HG02588 (cell line): Measurements from ENCODE around the gene SCUBE1.

ENCODE experiments used
- ATAC-seq: cut with Tn5 transposase; IDR thresholded peaks from one replicate; pipeline ENCODE4 v1.9.1; 2021; ENCODE audit warnings: mild to moderate bottlenecking, moderate library complexity; ENCODE audit not compliant: unreplicated experiment

SCUBE1 gene

GRCh38 chr22:43241138-43241597 lies 102.0 kb downstream of the SCUBE1 start:
- no peak for ATAC-seq

DNA sequence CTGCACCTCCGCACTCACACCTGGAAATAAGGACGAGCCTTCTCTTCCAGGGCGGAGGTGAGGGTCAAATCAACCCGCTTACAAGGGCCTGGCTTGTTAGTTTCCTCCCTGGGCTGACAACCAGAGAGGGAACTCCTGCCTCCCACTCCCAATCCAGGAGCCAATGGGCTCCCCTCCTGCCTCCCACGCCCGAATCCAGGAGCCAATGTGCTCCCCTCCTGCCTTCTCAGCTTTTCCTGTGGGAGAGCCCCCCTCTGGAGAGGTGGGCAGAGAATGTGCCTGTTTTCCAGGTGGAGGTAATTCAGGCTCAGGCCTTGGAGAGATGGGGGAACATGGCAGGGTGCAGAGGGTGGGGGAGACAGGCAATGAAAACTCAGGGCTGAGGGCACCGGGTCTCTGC lies 102.6 kb downstream of the SCUBE1 start:
- no peak for ATAC-seq

DNA sequence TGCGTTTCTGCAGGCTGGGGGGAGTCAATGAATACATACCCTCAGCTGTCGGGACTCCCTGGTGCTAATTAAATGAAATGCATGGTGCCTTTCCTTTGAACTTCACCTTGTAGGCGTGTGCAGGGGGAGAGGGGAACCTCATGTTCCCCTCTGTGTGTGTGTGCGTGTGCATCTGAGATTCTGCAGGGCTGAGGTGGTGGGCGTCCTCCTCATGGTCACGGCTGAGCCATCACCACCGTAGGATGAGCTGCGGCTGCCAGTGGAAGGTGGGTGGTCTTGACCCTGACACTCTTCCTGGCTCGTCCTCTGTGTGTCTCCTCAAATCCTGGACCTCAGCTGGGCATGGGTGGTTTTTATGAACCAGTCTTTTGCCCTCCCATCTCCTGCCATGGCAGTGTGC lies 103.2 kb downstream of the SCUBE1 start:
- no peak for ATAC-seq

DNA sequence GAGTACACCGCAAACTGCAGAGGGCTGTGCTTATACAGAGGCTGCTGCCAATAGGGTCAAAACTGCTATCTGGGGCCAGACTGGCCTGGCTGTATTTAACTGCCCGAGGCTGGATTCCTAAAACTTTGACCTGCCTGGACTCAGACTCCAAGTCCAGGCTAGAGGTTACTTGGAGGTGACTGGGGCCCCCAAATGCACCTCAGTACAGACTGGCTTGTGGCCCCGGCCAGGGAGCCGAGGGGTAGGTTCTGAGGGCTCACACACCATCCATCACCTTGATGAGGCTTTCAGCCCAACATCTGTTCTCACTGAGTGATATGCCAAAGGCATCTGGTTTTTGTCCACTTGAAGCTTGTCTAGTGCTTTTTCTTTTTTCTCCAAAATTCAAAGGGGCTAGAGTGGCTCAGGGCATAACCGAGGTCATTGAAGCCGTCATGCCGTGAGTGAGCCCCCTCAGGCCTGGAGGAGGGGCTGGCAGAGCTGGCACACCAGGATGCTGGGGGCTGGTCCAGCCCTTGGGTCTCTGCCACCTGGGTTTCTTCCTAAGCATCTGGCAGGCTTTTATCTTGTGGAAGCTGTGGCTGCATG lies 103.9 kb downstream of the SCUBE1 start:
- no peak for ATAC-seq

GRCh38 chr22:43238526-43239006 lies 104.6 kb downstream of the SCUBE1 start:
- ATAC-seq = no peak

GRCh38 chr22:43237280-43237679 lies 105.9 kb downstream of the SCUBE1 start:
- no peak for ATAC-seq

DNA sequence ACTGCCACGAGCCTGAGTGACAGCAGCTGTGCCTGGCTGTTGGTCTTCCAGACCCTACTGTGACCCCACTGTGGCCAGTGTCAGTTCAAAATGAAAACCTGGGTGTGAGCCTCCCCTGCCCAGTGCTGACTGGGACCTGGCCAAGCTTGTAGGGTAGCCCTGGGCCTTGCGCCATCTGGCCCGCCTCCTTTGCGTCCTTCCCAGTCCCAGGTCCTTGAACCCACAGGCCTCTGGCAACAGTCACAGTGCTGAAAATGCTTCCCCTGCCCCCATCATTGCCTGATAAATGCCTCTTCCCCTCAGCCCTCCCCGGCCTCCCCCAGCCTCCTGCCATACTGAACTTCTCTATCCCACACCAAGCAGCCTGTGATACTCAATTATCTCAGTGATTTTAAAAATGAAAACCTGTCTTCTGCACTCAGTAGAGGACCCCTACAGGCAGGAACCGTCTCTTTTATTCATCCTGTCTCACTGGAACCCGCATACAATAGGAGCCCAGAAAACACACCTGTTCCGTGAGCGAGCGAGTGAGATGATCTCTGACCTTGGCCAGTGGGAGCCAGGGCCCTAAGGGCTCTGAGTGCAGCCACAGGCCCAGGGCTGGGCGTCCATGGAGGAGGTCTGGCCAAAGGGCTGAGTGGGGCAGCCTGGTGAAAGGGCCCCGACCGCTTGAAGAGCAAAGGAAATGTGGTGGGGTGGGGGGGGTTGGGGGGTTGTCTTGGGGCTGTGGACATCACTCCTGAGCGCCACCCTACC lies 106.6 kb downstream of the SCUBE1 start:
- ATAC-seq = no peak

GRCh38 chr22:43235445-43236409 lies 107.4 kb downstream of the SCUBE1 start:
- no peak for ATAC-seq

DNA sequence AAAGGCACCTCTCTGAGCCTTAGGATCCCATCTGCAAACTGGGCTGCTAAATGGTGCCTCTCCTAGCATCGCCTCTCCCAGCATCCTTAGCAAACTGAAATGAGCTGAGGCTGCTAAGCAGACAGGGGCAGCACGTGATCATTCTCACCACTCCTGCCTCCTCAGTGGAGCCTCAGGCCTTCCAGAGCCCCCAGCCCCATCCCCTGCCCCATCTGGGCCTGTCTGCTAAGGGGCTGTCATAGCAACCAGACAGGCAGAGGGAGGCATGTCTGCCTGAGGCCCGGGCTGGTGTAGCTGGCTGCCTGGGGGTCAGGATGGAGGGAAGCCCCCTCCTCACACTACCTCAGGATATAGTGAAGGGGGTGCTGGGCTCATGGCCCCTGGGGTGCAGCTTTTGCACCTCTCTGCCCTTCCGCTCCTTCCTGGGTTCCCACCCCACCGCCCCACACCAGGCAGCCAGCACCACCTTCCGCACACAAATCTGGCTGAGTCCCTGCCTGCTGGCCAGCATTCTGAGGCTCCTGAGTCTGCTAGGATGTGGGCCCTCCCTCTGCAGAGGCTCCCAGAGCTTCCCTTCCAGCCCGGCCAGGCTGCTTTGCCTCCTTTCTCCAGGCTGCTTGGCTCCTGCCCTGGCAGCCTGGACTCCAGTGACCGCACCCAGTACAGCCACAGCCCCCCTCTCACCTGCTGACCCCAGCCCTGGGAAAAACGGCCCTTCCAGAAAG lies 108.7 kb downstream of the SCUBE1 start:
- no peak for ATAC-seq

DNA sequence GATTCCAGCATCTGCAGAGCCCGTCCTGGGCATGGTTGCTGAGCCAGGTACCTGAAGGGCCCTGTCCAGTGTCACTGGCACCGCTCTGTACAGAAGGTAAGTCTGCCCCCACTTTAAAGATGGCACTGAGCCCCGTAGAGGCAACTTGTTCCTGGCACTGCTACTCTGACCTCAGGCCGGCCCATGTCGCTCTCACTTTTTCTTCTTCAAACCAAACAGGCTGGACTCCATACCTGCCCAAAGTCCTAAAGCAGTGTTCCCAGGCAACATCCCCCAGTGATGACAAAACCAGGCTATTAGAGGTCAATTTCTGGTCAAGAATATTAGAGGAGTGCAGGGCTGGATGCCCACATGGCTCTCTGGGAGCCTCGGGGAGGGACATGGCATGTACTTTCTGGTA lies 109.6 kb downstream of the SCUBE1 start:
- ATAC-seq = no peak

- no peak for ATAC-seq
Measured at GRCh38 chr22:43232445-43232844, 110.7 kb downstream of the SCUBE1 start.

GRCh38 chr22:43231724-43232034 lies 111.5 kb downstream of the SCUBE1 start:
- ATAC-seq = no peak

- no peak for ATAC-seq
Measured at GRCh38 chr22:43230971-43231723, 112.0 kb downstream of the SCUBE1 start.

GRCh38 chr22:43230571-43230970 lies 112.6 kb downstream of the SCUBE1 start:
- no peak for ATAC-seq

GRCh38 chr22:43228863-43229262 lies 114.3 kb downstream of the SCUBE1 start:
- no peak for ATAC-seq

GRCh38 chr22:43228330-43228729 lies 114.8 kb downstream of the SCUBE1 start:
- ATAC-seq = no peak

- no peak for ATAC-seq
Measured at GRCh38 chr22:43227239-43227630, 115.9 kb downstream of the SCUBE1 start.

DNA sequence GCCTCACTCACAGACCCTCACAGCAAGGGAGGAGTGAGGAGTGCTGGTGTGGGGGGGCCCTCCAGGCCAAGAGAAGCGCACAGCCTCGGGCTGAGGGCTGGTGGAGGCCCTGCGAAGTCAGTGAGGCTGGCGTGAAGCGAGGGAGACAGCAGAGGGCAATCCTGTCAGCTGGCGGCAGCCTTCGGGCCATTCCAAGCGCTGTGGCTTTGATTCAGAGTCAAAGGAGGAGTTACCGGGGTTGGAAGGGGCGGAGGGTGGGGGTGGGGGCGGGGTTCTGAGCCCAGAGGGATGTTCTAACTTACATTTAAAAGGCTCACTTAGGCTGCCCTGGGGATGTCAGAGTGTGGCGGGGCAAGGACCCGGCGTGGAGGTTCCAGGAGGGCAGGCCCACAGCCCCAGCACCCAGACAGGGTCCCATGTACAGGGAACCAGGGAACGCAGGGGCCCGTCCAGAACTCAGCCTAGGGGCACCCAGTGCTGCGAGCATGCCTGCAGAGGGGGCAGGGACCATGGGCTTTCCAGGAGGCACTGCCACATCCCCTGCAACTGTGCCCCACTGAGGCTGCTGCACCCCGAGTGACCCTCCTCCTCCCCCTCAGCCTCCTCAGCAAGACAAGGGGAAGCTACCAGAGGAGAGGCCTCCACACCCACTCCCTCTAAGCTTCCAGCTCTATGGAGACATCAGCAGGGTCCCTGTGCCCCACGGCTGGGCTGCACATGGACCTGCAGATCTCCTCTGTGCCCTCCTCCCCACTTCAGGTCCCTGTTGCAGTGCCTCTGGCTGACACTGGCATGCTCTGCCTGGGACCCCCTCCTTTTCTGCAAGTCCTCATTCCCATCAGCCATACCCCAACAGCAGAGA lies 116.6 kb downstream of the SCUBE1 start:
- no peak for ATAC-seq

DNA sequence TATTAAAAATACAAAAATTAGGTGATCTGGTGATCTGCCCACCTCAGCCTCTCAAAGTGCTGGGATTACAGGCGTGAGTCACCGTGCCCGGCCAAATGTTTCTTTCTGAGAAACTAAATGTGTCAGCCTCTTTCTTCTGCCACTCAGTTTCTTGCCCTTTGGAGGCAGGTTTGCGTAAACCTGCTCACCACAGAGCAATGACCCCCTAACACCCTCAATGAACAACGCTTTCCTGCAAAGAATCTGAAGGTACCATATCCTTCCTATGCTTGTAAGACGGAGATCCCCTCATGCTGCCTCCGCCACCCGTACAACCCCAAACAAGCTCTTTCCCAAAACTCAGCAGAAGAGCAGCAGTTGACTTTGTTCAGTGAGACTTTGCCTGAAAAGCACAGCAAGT lies 117.6 kb downstream of the SCUBE1 start:
- ATAC-seq = no peak
